Stimulated activated CD8-positive, alpha-beta memory T cell treated with anti-CD3 and anti-CD28 coated beads, Interleukin-12 subunit alpha, Interleukin-12 subunit beta, amount 100 ng/mL, for 1 hour (primary cell): ENCODE results near the gene SLC1A3.
"Not testable (repeated sequence)": the region's sequence is repeated elsewhere in the genome, so short reads cannot be mapped to it uniquely, and the experiment has no call there.

ENCODE experiments used
- DNase-seq: peaks from one replicate; pipeline ENCODE4 v3.0.0-alpha.2; 2020; ENCODE audit warnings: low read depth

SLC1A3 gene

DNA sequence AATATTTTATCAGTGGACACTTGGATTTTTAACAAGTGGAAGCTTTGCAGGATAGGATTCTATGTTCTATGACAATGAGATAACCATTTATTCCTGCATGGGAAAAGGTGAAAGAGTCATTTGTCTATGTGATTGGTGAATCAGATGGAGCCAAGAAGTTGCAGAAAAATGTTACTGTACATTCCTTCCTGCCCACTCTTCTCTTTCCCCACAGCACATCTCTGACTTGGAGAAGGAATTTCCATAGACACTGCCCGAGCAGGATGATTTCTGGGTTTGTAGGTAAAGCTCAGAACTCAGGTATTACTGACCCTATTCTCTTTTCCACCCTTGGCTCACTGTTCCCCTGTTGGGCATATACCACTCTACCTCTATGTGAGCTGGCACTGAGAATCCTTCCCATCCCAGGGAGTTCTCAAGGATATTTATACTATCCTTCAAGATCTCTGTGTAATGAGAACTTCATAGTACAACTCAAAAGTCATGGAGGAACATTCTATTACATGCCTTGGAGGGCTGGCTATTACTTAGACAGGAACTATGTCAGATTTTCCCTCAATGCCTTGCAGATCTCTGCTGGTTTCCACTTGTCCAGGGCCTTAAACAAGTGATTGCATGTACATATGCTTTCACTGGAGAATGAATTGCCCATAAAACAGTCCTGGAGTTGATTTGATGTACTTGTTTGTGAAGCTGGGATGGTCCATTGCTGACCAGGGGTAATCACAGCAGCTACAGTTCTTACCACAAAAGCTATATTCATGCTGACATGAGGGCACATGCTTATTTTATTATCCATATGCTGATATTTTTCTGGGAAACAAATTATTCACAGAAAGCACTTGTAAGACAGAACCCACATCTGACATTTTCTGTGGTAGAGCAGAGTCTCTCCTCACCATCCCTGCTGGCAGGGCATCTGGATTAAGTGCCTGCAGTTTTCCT lies 24.1 kb downstream of the SLC1A3 start:
- DNase-seq: no peak

DNA sequence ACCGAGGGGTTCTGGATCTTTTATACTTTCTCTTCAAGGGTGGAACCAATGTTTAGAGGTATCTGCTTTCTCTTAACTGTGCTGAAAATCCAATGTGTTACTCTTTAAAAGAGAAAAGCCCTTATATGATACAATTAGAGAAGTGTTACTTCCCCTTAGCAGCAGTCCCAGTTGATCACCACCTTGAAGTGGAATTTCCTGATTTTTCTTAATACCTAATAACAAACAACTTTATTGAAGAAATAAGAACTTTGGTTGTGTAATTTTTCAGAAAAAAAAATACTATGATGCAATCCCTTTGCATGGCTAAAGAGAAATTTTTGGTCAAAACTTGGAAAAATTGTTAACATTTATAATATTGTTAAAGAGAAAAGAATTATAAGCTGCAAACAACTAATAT lies 24.7 kb downstream of the SLC1A3 start:
- DNase-seq: no peak

DNA sequence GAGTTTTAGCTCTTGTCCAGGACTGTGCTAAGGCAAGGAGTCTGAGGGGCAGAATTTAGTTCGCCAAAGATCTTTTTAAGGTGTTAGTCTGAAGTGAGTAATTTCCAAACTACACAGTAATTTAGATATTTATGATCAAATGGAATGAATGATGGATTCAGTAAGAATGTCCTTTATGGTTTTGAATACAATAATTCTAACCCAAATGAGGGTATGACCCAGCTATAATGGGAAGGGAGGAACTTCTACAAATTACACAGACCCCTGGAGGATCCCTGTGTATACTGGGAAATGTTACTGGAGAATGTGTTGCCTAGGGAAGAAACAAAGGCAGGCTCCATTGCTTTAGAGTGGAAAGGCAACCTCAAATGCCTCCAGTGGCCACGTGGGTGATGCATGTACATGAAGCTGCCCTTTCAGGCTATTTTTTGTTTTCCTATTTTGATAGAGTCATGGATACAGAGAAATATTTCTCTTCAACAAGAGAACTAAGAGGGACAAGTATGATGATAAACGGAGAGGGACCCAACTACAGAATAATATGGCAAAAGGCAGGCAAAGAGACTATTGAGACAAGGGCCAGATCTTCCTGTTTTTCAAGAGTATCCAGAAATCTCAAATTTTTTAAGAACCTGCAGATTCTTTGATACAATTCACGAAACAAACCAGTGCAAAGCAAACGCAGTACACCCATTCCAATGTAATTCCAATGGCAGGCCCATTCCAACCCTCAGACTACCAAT lies 25.4 kb downstream of the SLC1A3 start:
- no peak for DNase-seq

DNA sequence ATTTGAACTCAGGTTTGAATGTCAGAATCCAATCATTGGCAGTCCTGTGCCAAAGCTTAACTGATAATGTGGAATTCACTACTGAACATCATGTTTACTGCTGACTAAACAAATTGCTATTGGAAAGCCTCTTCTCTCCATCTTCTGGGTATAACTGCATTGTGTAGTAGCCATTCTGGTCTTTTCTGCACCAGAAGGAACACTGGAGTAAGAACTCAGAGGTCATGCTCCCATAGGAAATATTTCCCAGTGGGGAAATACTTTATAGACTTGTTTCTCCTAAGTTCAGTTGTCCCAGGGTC lies 25.9 kb downstream of the SLC1A3 start:
- no peak for DNase-seq

DNA sequence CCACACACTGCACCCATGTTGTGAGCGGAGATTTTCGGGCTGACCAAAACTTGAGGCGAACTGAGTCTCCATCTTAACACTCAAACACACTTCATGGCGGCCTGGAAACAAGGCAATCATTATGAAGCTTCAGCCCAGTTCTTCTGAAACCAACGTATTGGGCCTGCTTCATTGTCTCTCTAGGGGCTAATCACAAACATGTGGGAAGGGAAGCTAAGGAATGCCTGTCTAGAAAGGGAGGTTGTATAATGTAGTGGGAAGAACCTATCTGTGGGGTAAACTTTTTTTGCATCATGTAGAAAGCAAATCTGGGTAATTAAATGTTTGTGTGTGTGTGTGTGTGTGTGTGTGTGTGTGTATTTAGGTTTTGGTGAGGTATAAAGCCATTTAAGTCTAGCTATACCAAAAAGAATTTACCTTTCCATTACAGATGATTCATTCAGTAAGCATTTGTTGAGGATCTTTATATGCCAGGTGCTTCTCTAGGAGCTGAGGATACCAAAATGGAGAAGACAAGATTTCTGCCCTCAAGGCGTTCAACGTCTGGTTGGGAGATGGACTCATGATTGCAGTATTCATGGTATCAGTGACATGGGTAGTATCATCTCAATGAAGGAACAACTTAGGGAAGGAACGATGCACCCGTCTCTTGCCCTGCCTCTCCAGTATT lies 29.4 kb downstream of the SLC1A3 start:
- no peak for DNase-seq

DNA sequence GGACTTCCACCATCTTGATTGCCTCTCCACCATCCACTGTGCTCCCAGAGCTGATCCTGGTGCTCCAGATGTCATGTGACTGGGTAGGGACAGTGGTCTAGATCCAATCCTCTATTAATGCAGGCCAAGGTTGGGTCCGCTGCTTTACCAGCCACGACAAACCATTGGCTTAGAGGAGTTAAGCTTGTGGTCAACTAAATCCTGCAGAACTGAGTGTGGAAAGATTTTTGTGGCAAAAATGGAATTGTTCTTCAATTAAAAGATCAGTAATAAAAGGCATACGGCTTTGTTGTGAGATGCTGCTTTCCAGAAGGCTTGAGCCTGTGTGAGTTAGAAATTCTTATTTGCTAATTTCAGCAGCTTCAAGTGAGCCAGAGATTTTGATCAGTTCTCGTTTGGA lies 30.7 kb downstream of the SLC1A3 start:
- DNase-seq: no peak

DNA sequence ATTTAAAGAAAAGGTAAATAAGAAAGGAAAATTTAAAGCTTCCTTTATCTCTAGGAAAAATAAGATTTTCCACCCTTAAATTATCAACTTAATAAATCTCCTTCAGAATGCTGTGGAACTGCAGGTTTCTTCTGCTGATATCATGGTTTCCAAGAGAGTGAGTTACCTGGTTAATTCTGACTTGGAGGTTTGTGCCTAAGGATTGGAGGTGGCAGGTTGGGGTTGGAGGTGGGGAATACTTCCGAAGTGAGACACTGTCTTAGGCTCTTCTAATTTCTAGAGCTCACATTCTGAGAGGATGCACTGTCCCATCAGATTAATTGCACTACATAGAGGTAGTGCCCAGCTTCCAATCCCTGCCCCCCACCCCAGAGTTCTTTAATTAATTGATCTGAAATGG lies 31.1 kb downstream of the SLC1A3 start:
- DNase-seq: no peak

DNA sequence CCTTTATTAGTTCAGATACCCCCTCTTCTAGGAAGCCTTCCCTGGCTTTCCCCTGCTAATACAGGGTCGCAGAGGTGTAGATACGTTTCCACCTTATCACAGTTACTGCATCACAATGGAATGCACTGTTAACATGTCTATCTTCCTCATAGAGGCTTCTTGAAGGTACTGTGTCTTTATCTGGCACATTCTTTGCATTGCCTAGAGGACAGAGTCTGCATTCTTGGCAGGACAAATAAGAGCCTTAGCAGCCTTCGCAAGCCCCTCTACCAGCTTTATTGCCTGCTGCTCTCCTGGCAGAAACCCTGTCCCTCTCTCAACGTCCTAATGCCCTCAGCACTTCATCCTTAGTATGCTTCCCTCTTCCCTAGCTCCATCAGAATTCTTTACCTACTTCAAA lies 31.6 kb downstream of the SLC1A3 start:
- no peak for DNase-seq

DNA sequence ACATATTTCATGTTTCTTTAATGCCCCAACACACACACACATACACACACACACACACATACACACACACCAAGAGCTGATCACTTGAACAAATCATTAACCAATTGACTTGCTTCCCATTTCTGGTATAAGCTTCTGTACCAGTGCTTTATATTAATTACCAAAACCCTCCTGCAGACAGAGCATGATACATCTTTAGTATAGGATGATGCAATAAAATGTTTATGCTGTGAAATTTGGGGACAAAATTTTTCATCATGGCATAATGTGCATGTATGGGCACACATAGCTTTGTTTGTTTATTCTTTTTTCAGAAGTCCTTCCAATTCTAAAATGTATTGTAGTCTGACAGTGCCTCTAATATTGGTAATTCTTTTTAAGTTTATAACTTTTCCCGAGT lies 34.5 kb downstream of the SLC1A3 start:
- no peak for DNase-seq

DNA sequence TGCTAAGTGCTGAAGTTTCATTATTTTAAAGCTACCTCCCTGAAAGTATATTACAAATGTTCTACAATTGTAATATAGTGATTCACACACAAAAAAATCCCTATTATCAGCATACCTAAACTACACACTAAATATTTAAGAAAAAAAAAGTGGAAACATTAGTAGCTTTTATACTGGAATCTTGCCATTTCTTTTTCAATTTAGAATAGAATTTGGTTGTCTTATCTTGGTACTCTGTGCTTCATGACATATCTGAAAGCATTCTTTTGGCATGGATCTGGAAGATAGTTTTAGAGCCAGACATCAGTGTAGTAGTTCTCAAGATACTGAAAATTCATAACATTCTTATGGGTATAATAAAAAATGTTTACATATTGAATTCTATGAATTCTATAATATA lies 35.0 kb downstream of the SLC1A3 start:
- no peak for DNase-seq

DNA sequence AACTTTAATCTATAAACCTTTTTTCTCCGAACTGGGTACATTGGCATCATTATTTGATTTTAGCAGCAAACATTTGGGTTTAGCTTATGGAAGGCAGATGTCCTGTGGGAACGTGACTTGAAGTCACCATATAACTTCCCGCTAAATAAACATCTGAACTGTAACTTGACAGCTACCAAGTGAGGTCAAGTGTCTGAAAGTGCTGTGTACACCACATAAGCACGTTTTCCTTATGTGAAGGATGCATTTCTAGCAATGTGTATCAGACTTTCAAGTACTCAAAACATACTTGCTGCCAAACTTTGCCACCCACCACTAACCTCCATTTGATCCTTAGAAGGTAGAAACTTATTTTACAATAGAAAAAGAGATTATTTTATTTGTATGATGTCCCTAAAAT lies 35.7 kb downstream of the SLC1A3 start:
- no peak for DNase-seq

DNA sequence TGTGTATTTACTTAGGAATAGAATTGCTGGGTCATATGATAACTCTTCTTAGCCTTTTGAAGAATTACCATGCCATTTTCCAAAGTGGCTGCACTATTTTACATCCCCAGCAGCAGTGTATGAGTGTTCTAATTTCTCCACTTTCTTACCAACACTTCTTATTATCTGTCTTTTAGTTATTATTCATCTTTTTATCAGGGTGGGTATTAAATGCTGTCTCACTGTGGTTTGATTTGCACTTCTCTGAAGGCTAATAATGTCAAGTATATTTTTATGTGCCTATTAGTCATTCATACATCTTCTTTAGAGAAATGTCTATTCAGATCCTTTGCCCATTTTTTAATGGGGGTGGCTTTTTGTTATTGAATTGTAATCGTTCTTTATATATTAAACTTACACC lies 36.8 kb downstream of the SLC1A3 start:
- no peak for DNase-seq

DNA sequence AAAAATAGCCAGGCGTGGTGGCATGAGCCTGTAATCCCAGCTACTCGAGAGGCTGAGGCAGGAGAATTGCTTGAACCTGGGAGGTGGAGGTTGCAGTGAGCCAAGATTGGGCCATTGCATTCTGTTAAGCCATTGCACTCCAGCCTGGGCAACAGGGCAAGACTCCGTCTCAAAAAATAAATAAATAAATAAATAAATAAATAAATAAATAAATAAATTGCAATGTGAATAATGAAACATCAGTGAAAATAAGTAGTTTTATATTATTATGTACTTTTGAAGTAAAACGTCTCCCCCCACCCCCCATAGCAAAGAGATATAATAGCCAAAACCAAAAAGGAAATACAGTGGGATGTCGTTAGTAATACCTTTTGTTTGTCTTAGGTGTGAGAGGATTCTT lies 37.4 kb downstream of the SLC1A3 start:
- not testable (repeated sequence) for DNase-seq

DNA sequence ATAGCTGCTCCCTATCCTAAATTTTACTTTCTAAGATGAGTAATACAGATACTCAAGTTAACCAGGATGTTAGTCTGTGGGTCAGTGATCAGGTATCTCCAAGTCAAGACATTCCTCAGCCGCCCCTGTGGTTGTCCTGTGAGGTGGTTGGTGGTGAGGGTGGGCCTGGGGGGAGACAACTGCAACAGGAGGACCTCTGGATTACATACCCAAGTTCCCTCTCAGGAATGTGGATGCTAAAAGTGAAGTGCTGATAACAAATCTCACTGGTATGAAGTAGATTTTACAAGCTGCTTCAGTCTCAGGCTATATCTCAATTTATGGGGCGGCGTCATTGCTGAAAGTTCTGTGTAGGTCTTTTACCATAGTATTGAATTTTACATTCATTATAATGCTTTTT lies 38.3 kb downstream of the SLC1A3 start:
- DNase-seq: no peak

DNA sequence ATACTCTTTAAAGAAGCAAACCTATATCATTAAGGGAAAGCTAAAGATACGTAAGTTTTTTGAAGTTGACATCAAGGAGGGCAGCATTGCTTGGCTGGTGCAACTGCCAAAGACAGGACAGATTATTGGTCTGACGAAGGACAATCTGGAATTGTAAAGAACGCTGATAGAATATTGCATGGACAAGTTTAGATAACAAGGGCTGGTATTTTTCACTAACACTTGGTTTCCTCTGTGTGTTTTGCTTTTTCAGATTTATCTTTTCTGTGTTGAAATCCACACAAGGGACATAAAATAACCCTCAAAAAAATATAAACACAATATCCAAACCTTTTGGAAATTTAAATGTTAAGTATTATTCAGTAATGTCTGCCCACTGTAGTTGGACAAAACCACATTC lies 39.7 kb downstream of the SLC1A3 start:
- no peak for DNase-seq

DNA sequence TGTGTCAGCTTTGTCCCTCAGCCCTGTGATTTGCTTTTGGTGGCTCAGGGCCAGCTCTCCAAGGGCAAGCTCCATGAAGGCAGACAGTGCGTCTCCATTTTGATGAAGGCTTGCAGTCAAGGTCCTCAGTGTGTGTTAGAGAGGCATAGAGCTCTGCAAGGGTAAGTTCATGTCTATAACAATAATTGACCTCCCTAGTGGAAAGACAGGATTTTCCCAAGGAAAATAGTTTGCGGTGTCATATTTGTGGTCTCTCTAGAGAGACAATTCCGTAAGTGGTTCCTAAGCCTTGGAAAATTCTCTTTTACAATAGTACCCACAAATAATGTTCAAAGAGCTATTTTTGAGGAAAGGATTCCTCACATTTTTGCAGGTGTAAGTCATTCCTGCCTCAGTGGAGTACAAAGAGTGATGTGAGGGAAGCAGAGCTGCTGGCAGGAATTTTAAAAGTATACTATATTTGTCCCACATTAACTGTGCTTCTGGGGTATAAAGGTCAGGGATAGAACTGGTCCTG lies 40.2 kb downstream of the SLC1A3 start:
- no peak for DNase-seq

DNA sequence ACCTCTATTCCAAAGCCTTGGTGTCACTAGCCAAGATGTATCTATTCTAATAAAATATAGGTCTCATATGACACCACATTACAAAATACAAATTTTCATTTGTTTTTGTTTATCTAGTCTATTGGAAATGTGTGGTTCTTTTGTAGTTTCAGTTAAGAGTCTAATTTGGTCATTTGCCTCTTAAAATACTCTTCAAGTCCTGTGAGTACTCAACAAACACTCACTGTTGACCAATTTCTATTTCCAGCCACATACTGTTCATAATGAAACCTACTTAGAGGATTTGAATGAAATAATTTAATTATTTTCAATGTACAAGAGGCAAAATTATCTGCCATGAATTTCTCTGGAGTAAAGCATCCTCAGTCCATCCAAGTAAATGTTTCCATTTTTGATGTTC lies 40.6 kb downstream of the SLC1A3 start:
- no peak for DNase-seq

DNA sequence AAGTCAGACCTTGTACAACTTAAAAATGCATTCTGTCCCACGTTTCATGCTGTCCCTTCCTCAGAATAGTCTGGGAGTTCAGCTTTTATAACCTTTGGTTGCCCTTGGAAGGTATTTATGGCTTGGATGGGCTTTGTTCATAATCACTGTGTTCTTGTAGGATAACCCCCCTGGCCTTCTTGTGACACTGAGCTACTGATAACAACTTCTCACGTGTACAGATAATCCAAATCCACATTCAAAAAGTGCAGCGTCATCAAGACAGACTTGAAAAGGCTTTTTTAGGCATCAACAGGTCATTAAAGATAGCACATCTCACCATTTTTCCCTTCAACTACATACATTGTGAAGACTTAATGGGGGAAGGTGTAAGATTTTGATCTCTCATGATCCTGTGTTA lies 42.0 kb downstream of the SLC1A3 start:
- no peak for DNase-seq

DNA sequence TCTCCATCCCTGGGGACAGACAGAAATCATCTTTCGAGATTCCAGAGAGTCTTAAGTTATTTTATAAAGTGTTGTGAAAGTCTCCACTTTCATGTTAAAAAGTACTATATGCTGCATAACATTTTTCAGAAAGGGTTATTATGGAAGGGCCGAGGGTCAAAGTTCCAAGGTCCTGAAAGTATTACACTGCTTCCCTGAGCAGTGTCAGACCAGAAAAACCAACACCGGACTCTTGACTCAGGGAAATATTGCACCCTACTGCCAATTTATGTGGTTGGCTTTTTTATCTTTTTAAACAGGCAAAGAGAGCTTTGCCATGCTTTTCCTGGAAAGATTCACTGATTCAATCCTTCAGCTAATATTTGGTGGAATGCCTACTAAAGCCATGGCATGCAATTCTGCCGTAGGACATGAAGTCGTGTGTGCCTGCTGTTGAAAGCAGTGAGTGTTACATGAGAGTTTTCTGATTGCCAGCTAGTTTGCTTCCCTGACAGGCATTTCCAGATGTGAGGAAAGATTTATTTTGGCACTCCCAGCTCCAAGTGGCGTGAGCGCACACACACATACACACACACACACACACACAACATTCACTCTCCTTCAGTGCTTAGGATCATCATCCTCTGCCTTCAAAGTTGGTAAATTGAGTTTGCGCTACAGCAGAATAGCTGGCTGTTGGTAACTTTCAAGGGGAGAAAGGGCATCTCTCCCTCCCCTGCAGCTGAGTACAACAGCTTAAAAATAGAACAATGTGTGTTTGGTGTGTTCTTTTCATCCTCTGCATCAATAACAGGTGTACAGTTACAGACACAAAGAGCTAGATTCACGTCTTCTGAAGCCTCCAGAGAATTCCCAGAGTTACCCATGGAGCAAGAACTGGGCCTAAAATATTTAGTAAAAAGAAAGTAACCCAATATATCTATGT lies 45.6 kb downstream of the SLC1A3 start:
- no peak for DNase-seq

DNA sequence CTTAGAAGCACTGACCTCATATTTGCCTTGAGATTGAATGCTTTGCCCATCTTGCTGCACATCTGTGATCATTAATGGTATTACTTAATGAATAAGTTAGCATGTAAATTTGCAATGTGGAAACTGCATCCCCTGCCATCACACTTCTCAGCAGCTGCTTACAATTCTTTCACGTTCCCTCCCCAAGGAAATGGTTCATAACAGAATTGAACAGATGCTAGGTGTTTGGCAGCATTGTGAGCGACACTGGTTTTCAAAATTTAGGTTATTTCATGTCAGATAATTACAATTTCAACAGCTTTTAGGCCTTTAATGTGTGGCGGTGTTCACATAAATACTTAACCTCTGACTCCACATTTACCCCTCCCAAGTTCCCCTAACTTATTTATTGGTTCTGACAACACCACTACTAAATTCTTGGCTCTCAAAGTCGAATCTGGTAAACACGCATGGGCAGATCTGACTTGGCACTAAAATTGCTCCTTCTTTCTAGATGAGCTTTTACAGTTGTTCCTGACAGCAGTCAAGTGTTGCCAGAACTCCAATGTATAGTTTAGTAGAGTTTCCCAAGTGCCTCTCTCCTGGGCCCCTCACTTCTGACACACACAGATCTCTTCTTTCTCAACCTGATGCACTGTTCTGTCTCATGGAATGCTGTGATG lies 46.8 kb downstream of the SLC1A3 start:
- DNase-seq: no peak

DNA sequence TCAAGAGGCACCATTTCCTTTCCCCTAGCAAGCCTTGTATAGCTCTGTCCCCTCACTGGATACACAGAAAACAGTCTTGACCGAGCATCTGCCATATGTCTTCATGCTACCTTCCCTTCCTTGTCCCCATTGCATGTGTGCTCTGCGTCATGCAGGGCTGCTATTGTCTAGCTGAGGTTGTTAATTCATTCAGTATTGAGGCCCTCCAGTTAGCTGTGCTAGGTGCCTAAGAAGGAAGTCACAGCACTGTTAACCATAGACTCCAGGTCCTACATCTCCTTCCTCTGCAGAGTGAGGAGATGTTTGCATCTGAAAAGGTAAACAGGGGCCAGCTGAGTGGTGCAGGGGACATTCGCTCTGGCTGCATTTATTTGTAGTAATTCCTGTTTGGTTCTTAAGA lies 48.2 kb downstream of the SLC1A3 start:
- no peak for DNase-seq
